Measurements from ENCODE around the gene PLCH1.
A peak's percentile ranks its signal among the peaks of the same experiment; 100 is the strongest.

PLCH1 gene

DNA sequence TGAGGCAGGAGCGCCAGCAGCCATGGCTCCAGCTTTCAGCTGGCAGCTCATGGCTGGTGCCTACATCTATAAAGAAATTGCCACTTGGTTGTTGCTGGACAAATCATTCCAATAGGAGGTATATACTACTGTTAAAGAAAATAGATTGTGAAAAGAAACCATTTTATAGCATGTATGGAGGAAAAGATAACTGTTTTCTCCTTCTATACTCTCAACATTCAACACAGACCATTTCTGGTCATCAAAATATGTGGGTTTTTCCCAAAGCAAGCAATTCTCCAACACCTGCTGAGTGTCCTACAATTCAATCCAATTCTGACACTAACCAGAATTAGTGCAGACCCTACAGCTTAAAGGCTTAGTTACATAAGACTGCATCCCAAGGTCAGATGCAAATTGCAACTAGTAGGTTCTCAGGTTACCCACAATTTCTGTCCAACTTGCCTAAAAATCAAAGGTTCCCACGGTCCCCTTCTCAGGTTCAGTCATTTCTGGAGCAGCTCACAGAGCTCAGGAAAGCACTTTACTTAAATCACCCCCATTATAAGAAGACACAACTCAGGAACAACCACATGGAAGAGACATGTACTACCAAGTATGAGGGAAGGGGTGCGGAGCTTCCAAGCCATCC, 409.0 kb downstream of the PLCH1 start:
- Histone ChIP-seq H2AFZ (ENCODE audit: low read depth, low read length) (peak overlapping the region; percentile 44), H3K4me2 (ENCODE audit: insufficient read depth, low read length) (peak overlapping the region; percentile 27; the same call in 1 of the 2 replicates), H3K36me3 (ENCODE audit: insufficient read depth, low read length) (no peaks in the 10 kb centered on the region), H3K27me3 (ENCODE audit: insufficient read depth, low read length, poor library complexity) (no peaks in the 10 kb centered on the region), H4K20me1 (ENCODE audit: insufficient read depth, low read length) (no peaks in the 10 kb centered on the region), H3K79me2 (ENCODE audit: insufficient read depth, low read length) (no peaks in the 10 kb centered on the region), H3K4me1 (ENCODE audit: insufficient read depth, low read length) (peaks cover 28% of the 10 kb centered on the region), H3K9ac (ENCODE audit: low read depth, low read length) (peak overlapping the region; percentile 10; the same call in 1 of the 2 replicates), H3K27ac (ENCODE audit: low read length) (peak overlapping the region; percentile 70), H3K9me3 (ENCODE audit: insufficient read depth, low read length, severe bottlenecking) (no peaks in the 10 kb centered on the region), H3K4me3 (ENCODE audit: low read depth in 1 of 2, low read length in 2 of 2) (no peak overlapping the region)
- no peak for TF ChIP-seq EZH2 (IDR thresholded peaks at IDR 0.05; ENCODE audit: borderline replicate concordance, low read depth, low read length, severe bottlenecking)
- TF ChIP-seq, protein P1, sequence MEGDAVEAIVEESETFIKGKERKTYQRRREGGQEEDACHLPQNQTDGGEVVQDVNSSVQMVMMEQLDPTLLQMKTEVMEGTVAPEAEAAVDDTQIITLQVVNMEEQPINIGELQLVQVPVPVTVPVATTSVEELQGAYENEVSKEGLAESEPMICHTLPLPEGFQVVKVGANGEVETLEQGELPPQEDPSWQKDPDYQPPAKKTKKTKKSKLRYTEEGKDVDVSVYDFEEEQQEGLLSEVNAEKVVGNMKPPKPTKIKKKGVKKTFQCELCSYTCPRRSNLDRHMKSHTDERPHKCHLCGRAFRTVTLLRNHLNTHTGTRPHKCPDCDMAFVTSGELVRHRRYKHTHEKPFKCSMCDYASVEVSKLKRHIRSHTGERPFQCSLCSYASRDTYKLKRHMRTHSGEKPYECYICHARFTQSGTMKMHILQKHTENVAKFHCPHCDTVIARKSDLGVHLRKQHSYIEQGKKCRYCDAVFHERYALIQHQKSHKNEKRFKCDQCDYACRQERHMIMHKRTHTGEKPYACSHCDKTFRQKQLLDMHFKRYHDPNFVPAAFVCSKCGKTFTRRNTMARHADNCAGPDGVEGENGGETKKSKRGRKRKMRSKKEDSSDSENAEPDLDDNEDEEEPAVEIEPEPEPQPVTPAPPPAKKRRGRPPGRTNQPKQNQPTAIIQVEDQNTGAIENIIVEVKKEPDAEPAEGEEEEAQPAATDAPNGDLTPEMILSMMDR (IDR thresholded peaks at IDR 0.05; ENCODE audit: borderline replicate concordance, extremely low read depth, low read length, poor library complexity, severe bottlenecking): no peak
- DNase-seq (no peak), ATAC-seq (ENCODE audit: insufficient read depth, low read depth) (no peak; the same call in 2 of the 3 replicates)

DNA sequence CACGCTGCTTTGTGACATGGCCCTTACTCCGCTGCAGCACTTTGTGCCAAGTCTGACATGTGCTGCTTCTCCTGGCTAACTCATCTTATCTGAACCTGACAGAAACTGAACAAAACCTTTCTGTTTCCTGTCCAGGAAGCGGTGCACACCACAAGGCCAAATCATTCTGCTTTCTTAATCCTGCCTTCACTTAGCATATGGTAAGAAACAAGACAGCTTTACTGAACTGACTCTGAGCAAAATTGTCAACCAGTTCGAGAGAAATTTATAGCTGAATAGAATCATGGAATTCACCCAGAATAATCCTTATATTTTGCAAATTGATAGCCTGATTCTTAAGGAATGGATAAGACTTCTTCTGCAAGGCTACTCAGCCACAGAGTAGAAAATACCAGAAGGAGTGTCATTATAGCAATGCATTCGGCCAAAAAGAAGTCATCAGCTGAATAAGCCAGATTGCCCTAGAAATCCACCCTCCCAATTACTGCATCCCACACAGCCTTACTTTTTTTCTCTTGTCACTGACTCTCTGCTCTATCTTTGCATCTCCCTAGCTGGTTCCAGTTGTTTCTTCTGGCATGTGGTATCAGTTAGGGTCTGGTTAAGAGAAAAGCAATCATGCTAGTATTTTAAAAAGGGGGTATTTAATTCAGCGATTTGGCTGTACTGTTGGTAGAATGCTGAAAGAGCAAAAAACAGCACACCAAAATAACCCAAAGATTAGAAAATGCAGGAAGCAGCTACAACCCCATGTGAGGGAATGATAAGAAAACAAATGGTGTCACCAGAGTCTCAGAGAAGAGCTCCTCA, 409.8 kb downstream of the PLCH1 start:
- peak; percentile 76 for DNase-seq
- Histone ChIP-seq H4K20me1 (ENCODE audit: insufficient read depth, low read length) (no peaks in the 10 kb centered on the region), H3K27ac (ENCODE audit: low read length) (peak overlapping the region; percentile 70), H3K4me2 (ENCODE audit: insufficient read depth, low read length) (peak overlapping the region; percentile 27), H3K4me1 (ENCODE audit: insufficient read depth, low read length) (peaks cover 28% of the 10 kb centered on the region), H3K9me3 (ENCODE audit: insufficient read depth, low read length, severe bottlenecking) (no peaks in the 10 kb centered on the region), H2AFZ (ENCODE audit: low read depth, low read length) (peak overlapping the region; percentile 44), H3K36me3 (ENCODE audit: insufficient read depth, low read length) (no peaks in the 10 kb centered on the region), H3K27me3 (ENCODE audit: insufficient read depth, low read length, poor library complexity) (no peaks in the 10 kb centered on the region), H3K4me3 (ENCODE audit: low read depth in 1 of 2, low read length in 2 of 2) (no peak overlapping the region), H3K79me2 (ENCODE audit: insufficient read depth, low read length) (no peaks in the 10 kb centered on the region), H3K9ac (ENCODE audit: low read depth, low read length) (peak overlapping the region; percentile 10)
- TF ChIP-seq, protein P1 (IDR thresholded peaks at IDR 0.05; ENCODE audit: borderline replicate concordance, extremely low read depth, low read length, poor library complexity, severe bottlenecking): peak; percentile 20
- TF ChIP-seq EZH2 (IDR thresholded peaks at IDR 0.05; ENCODE audit: borderline replicate concordance, low read depth, low read length, severe bottlenecking): no peak
- ATAC-seq (ENCODE audit: insufficient read depth, low read depth): peak; percentile 95

DNA sequence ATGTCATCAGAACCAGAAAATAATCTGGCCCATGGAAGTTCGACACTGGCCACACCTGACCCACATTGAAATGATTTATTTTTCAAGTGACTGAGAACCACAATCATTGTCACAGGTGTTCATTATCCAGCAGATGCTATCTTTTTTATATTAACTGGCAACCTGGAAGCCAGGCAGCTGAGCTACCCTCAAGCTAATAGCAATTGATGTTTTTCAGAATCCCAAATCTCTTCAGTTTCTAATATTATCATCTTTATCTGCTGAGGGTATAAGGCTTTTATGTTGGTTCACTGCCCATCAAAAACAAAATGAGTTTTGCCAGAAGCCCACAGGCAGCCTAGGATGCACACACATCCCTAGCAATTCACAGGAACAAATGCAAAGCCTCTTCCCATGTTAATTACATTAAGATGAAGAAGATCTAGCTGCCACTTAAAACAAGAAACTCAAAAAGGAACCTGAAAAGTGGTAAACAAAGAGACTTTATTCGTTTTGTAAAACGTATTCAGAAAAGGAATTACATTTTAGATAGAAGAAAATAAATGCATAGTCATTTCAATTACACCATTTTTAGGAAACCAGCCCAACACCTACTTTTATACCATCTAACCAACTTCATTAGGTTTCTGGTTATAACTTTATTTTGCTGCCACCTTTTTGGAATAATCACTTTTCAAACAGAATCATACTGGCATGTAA, 410.5 kb downstream of the PLCH1 start:
- ATAC-seq (ENCODE audit: insufficient read depth, low read depth): no peak

More for the DNA sequence above, 410.5 kb downstream of the PLCH1 start:
- Histone ChIP-seq H3K79me2 (ENCODE audit: insufficient read depth, low read length) (no peaks in the 10 kb centered on the region), H2AFZ (ENCODE audit: low read depth, low read length) (peak overlapping the region; percentile 44), H3K4me3 (ENCODE audit: low read depth in 1 of 2, low read length in 2 of 2) (no peak overlapping the region), H3K27me3 (ENCODE audit: insufficient read depth, low read length, poor library complexity) (no peaks in the 10 kb centered on the region), H4K20me1 (ENCODE audit: insufficient read depth, low read length) (no peaks in the 10 kb centered on the region), H3K4me1 (ENCODE audit: insufficient read depth, low read length) (peaks cover 28% of the 10 kb centered on the region), H3K4me2 (ENCODE audit: insufficient read depth, low read length) (peak overlapping the region; percentile 27; the same call in 1 of the 2 replicates), H3K36me3 (ENCODE audit: insufficient read depth, low read length) (no peaks in the 10 kb centered on the region), H3K9ac (ENCODE audit: low read depth, low read length) (peak overlapping the region; percentile 10; the same call in 1 of the 2 replicates), H3K9me3 (ENCODE audit: insufficient read depth, low read length, severe bottlenecking) (no peaks in the 10 kb centered on the region), H3K27ac (ENCODE audit: low read length) (peak overlapping the region; percentile 70)
- no peak for DNase-seq
- TF ChIP-seq, protein P1 (IDR thresholded peaks at IDR 0.05; ENCODE audit: borderline replicate concordance, extremely low read depth, low read length, poor library complexity, severe bottlenecking): no peak
- TF ChIP-seq EZH2 (IDR thresholded peaks at IDR 0.05; ENCODE audit: borderline replicate concordance, low read depth, low read length, severe bottlenecking): no peak

Measured in DND-41 (cell line).